Neural cell (in vitro differentiated cells): ENCODE data around the gene SLC22A8. TPM values are rescaled to one million over a fixed set of nuclear protein-coding genes. Genes with fewer than 3 reads are reported as not detected.

Source experiments
- H2AFZ ChIP-seq: fragments of 200-600, 300-800 bp; sonication (generic), shearing (Covaris generic); 2 replicates; pipeline ENCODE4 v1.6.0; 2014; ENCODE audit warnings: low read depth, mild to moderate bottlenecking, antibody characterized with exemption, low read length, moderate library complexity
- H3F3A ChIP-seq: fragments of 200-600 bp; shearing (Covaris generic); 2 replicates; pipeline ENCODE4 v1.6.1; 2016; ENCODE audit warnings: mild to moderate bottlenecking, moderate library complexity, mixed read lengths, antibody characterized with exemption, low read length; ENCODE audit not compliant: insufficient read depth, poor library complexity, severe bottlenecking
- H3K27ac ChIP-seq: fragments of 200-600, 300-800 bp; sonication (generic), shearing (Covaris generic); 2 replicates; pipeline ENCODE4 v1.5.1; 2014; ENCODE audit warnings: mild to moderate bottlenecking, low read length, moderate library complexity
- H3K27me3 ChIP-seq: fragments of 300-800, 200-600 bp; sonication (generic), shearing (Covaris generic); 2 replicates; pipeline ENCODE4 v1.6.0; 2014; ENCODE audit warnings: mild to moderate bottlenecking, low read depth, low read length, moderate library complexity; ENCODE audit not compliant: insufficient read depth
- H3K36me3 ChIP-seq: fragments of 300-800, 200-600 bp; sonication (generic), shearing (Covaris generic); 2 replicates; pipeline ENCODE4 v1.5.1; 2014; ENCODE audit warnings: mild to moderate bottlenecking, antibody characterized with exemption, low read length, moderate library complexity; ENCODE audit not compliant: insufficient read depth
- H3K4me2 ChIP-seq: fragments of 300-800, 200-600 bp; sonication (generic), shearing (Covaris generic); 2 replicates; pipeline ENCODE4 v1.6.0; 2014; ENCODE audit warnings: mild to moderate bottlenecking, low read length
- H3K4me3 ChIP-seq: fragments of 300-800, 200-600 bp; sonication (generic), shearing (Covaris generic); 2 replicates; pipeline ENCODE4 v1.5.1; 2014; ENCODE audit warnings: mild to moderate bottlenecking, low read length, moderate library complexity
- H3K79me2 ChIP-seq: fragments of 200-600 bp; shearing (Covaris generic); replicated peaks from 2 replicates; pipeline ENCODE4 v1.6.0; 2014; ENCODE audit warnings: mild to moderate bottlenecking, low read length, moderate library complexity; ENCODE audit not compliant: insufficient read depth
- H3K9ac ChIP-seq: fragments of 300-800, 200-600 bp; sonication (generic), shearing (Covaris generic); 2 replicates; pipeline ENCODE4 v1.6.1; 2016; ENCODE audit warnings: mild to moderate bottlenecking, low read length, mixed read lengths
- H3K9me2 ChIP-seq: fragments of 200-600 bp; shearing (Covaris generic); 2 replicates; pipeline ENCODE4 v1.6.1; 2016; ENCODE audit warnings: mild to moderate bottlenecking, low read length, mixed read lengths; ENCODE audit not compliant: insufficient read depth
- H3K9me3 ChIP-seq: fragments of 200-600, 300-800 bp; sonication (generic), shearing (Covaris generic); 2 replicates; pipeline ENCODE4 v1.6.1; 2016; ENCODE audit warnings: mild to moderate bottlenecking, mixed run types, low read length, moderate library complexity, mixed read lengths
- H4K20me1 ChIP-seq: fragments of 200-600 bp; shearing (Covaris generic); 2 replicates; pipeline ENCODE4 v1.6.1; 2016; ENCODE audit warnings: mild to moderate bottlenecking, mixed run types; ENCODE audit not compliant: insufficient read depth
- EP300 ChIP-seq: fragments of 450-650 bp; conservative IDR thresholded peaks from 2 replicates; pipeline ENCODE4 v1.6.1; 2014; ENCODE audit warnings: antibody characterized with exemption, mild to moderate bottlenecking, moderate library complexity; ENCODE audit not compliant: poor library complexity, severe bottlenecking
- EZH2 ChIP-seq: fragments of 200-600, 300-800 bp; shearing (Covaris generic), sonication (generic); IDR thresholded peaks from 2 replicates; pipeline ENCODE4 v1.6.1; 2014; ENCODE audit warnings: antibody characterized with exemption, low read length, borderline replicate concordance, mild to moderate bottlenecking; ENCODE audit not compliant: insufficient read depth, poor library complexity, severe bottlenecking
- MXI1 ChIP-seq: fragments of 450-650 bp; conservative IDR thresholded peaks from 2 replicates; pipeline ENCODE4 v1.6.1; 2014; ENCODE audit warnings: antibody characterized with exemption, mild to moderate bottlenecking; ENCODE audit not compliant: poor library complexity, severe bottlenecking
- POLR2AphosphoS5 ChIP-seq: IDR thresholded peaks from 2 replicates; pipeline ENCODE4 v1.6.1; 2012
- RAD21 ChIP-seq: fragments of 450-650 bp; conservative IDR thresholded peaks from 2 replicates; pipeline ENCODE4 v1.6.1; 2014; ENCODE audit warnings: antibody characterized with exemption, mild to moderate bottlenecking, moderate library complexity
- SMC3 ChIP-seq: fragments of 450-650 bp; conservative IDR thresholded peaks from 2 replicates; pipeline ENCODE4 v1.6.1; 2014; ENCODE audit warnings: antibody characterized with exemption, mild to moderate bottlenecking, moderate library complexity; ENCODE audit not compliant: poor library complexity
- TAF1 ChIP-seq: IDR thresholded peaks from 2 replicates; pipeline ENCODE4 v1.6.1; 2012; ENCODE audit warnings: low read depth
- polyA plus RNA-seq: library from polyadenylated mRNA; depleted of rRNA; stranded (reverse); fragments of >200 nt; gene quantifications from 2 replicates; pipeline ENCODE4 v1.2.3, GENCODE V29; 2014
- TF ChIP-seq, protein P1 (sequence below): fragments of 450-650 bp; IDR thresholded peaks from 2 replicates; pipeline ENCODE4 v1.5.1; 2014; ENCODE audit warnings: antibody characterized with exemption, mild to moderate bottlenecking, moderate library complexity; ENCODE audit not compliant: poor library complexity, severe bottlenecking

The SLC22A8 gene
- polyA plus RNA-seq, 1 donor from 2014 or later, result not detected

GRCh38 chr11:62961017-62961570 is 54.5 kb downstream of the SLC22A8 start:
- Histone ChIP-seq H4K20me1 (no peaks in the 10 kb centered on the region), H3K9ac (no peak overlapping the region), H3K4me2 (no peak overlapping the region), H3K27me3 (no peaks in the 10 kb centered on the region), H3K9me3 (no peaks in the 10 kb centered on the region), H3K9me2 (no peaks in the 10 kb centered on the region), H3K36me3 (no peaks in the 10 kb centered on the region), H3K79me2 (no peaks in the 10 kb centered on the region), H3K4me3 (no peak overlapping the region), H3K27ac (no peak overlapping the region), H2AFZ (no peak overlapping the region), H3F3A (no peaks in the 10 kb centered on the region)
- TF ChIP-seq, protein P1, sequence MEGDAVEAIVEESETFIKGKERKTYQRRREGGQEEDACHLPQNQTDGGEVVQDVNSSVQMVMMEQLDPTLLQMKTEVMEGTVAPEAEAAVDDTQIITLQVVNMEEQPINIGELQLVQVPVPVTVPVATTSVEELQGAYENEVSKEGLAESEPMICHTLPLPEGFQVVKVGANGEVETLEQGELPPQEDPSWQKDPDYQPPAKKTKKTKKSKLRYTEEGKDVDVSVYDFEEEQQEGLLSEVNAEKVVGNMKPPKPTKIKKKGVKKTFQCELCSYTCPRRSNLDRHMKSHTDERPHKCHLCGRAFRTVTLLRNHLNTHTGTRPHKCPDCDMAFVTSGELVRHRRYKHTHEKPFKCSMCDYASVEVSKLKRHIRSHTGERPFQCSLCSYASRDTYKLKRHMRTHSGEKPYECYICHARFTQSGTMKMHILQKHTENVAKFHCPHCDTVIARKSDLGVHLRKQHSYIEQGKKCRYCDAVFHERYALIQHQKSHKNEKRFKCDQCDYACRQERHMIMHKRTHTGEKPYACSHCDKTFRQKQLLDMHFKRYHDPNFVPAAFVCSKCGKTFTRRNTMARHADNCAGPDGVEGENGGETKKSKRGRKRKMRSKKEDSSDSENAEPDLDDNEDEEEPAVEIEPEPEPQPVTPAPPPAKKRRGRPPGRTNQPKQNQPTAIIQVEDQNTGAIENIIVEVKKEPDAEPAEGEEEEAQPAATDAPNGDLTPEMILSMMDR, result no peak

- no peak for TF ChIP-seq TAF1
- no peak for TF ChIP-seq EZH2
- no peak for TF ChIP-seq POLR2AphosphoS5
- H2AFZ ChIP-seq, result no peak overlapping the region
- H3K9ac ChIP-seq, result no peak overlapping the region
- no peaks in the 10 kb centered on the region for H3K9me2 ChIP-seq
- no peak overlapping the region for H3K4me3 ChIP-seq
- no peak overlapping the region for H3K4me2 ChIP-seq
- H3K27me3 ChIP-seq, result no peaks in the 10 kb centered on the region
- no peaks in the 10 kb centered on the region for H4K20me1 ChIP-seq
- H3K9me3 ChIP-seq, result no peaks in the 10 kb centered on the region
- no peaks in the 10 kb centered on the region for H3K79me2 ChIP-seq
- no peak overlapping the region for H3K27ac ChIP-seq
- no peaks in the 10 kb centered on the region for H3K36me3 ChIP-seq
- H3F3A ChIP-seq, result no peaks in the 10 kb centered on the region
These were observed 56.1 kb downstream of the SLC22A8 start for GRCh38 chr11:62959422-62959980.

GRCh38 chr11:62958547-62959421 is 56.9 kb downstream of the SLC22A8 start:
- H3F3A ChIP-seq, result no peaks in the 10 kb centered on the region
- no peak overlapping the region for H3K4me2 ChIP-seq
- no peaks in the 10 kb centered on the region for H3K9me2 ChIP-seq
- H4K20me1 ChIP-seq, result no peaks in the 10 kb centered on the region
- H3K36me3 ChIP-seq, result no peaks in the 10 kb centered on the region
- H3K9me3 ChIP-seq, result no peaks in the 10 kb centered on the region
- H3K79me2 ChIP-seq, result no peaks in the 10 kb centered on the region
- no peaks in the 10 kb centered on the region for H3K27me3 ChIP-seq
- H2AFZ ChIP-seq, result no peak overlapping the region
- TF ChIP-seq EP300, result no peak
- H3K27ac ChIP-seq, result no peak overlapping the region
- no peak overlapping the region for H3K4me3 ChIP-seq
- H3K9ac ChIP-seq, result no peak overlapping the region

GRCh38 chr11:62957147-62957546 is 58.5 kb downstream of the SLC22A8 start:
- no peak overlapping the region for H3K27ac ChIP-seq
- H4K20me1 ChIP-seq, result no peaks in the 10 kb centered on the region
- H3K27me3 ChIP-seq, result no peaks in the 10 kb centered on the region
- no peak overlapping the region for H3K4me3 ChIP-seq
- no peaks in the 10 kb centered on the region for H3K36me3 ChIP-seq
- H3K9ac ChIP-seq, result no peak overlapping the region
- H2AFZ ChIP-seq, result no peak overlapping the region
- no peaks in the 10 kb centered on the region for H3K9me2 ChIP-seq
- H3K9me3 ChIP-seq, result no peaks in the 10 kb centered on the region
- H3K4me2 ChIP-seq, result no peak overlapping the region
- no peaks in the 10 kb centered on the region for H3F3A ChIP-seq
- no peaks in the 10 kb centered on the region for H3K79me2 ChIP-seq
- TF ChIP-seq, protein P1, result no peak
- TF ChIP-seq TAF1 (no peak), EZH2 (no peak), EP300 (no peak), SMC3 (no peak), MXI1 (no peak), RAD21 (no peak), POLR2AphosphoS5 (no peak)
